Activated CD4-positive, alpha-beta T cell treated with anti-CD3 and anti-CD28 coated beads, Interleukin-2, Interleukin-4, amounts not matched to agents 100 ng/mL and 50 ng/mL, durations not matched to agents 16 hours and 8 hours (primary cell): ENCODE data around the gene CTIF.

Experiments
- DNase-seq: peaks from one replicate; pipeline ENCODE4 v3.0.0-alpha.2; 2020; ENCODE audit warnings: low spot score

CTIF gene

DNA sequence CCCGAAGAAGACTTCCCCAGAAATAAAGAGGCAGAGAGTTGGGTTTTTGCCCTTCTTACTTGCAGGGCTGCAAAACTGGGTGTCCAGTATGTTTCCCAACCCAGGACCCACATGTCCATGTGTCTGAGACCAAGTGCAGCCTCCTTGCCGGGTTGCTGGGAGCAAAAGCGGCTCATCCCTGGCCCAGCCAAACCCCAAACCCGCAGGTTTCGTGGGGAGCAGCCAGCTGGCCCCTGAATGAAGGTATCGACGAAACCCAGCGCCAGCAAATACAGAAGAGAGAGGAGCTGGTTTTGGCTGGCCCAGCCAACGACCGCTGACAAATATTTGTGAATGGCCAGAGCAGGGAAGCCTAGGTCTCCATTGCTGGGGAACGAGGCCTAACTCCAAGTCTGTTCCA is 214.9 kb downstream of the CTIF start:
- no peak for DNase-seq

DNA sequence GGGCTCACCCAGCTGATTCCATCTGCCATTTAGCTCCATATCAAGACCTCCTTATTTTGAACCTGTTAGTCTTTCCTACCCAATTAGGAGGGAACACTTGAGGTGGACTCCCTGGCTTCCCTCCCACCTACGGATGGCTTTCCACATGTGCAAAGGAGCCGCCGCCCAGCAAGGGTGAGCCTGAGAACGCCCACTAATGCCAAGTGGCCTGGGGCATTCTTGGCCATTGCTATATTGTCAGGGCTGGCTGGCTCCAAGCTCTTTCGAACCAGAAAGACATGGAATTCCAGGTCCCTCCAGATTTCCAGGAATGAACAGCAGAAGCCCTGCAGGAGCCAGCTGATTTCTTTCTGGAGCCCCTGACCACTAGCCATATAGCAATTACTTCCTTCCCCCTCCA is 215.7 kb downstream of the CTIF start:
- DNase-seq: no peak

DNA sequence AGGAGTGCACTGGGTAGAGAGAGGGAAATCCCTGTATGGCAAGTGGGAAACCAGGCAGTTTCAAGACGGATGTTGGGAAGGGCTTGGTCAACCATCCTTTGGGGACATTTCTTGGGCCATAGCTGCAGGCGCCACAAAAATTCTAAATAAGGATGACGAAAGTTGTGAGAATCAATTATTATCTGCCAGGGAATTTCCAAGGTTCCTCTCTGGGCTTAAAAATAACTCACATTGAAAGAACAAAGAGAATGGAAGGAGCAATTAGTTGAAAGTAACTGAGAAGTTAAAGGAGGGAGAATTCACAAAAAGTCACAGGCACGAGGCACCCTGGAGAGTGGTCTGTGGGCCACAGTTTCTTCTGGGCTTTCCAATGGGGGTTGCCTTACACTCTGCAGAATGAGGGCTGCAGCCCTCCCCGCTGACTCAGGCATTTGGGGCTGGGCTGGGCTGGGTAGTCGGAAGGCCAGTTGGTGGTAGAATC is 216.2 kb downstream of the CTIF start:
- no peak for DNase-seq

DNA sequence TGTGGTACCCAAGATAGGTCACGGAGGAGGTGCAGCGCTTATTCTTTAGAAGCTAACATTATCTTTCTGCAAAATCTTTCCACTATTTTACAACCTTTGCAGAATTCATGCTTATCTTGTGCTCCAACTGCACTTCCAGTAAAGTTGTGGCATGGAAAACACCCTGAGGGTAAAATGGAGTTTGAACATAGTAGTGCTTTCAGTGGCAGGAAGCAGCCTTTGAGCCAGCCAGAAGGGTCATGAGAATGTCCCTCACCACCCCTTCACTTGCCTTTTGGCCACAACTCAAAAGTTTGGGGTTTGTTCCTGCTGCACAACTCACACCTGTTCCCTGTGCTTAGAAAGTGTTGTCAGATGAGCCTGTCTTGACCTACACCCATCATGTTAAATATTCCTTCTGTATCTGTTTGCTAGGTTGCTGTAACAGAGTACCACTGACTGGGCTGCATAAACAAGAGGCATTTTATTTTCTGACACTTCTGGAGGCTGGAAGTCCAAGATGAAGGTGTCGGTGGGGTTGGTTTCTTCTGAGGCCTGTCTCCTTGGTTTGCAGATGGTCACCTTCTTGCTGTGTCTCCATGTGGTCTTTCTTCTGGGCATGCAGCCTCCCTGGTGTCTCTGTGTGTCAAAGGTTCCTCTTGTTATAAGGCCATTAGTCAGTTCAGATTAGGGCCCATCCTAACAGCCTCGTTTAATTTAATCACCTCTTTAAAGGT is 217.8 kb downstream of the CTIF start:
- no peak for DNase-seq

DNA sequence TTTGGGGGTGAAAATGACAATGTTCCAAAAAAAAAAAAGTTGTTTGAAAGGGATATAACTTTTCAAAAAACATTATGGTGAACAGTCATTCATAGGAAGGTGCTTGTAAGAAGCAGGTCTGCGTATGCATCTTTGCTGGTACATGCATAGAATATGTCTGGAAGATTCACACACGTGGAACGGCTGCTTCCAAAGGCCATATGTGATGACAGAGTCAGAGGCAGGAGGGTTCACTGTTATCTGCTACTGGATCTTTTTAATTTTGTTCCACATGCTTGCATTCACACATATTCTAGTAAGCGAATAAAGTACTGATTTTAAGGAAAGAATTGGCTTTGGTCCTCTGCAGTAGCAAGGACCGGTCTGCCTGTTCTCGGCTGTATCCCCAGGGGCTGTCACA is 218.5 kb downstream of the CTIF start:
- no peak for DNase-seq

DNA sequence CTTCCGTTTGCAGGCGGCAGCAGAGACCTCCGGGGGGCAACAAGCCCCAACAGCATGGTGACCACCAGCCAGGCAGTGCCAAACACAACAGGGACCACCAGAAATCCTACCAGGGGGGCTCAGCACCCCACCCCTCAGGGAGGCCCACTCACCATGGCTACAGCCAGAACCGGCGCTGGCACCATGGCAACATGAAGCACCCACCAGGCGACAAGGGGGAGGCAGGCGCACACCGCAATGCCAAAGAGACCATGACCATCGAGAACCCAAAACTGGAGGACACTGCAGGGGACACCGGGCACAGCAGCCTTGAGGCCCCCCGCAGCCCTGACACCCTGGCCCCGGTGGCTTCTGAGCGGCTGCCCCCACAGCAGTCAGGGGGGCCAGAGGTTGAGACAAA is 219.1 kb downstream of the CTIF start:
- no peak for DNase-seq

DNA sequence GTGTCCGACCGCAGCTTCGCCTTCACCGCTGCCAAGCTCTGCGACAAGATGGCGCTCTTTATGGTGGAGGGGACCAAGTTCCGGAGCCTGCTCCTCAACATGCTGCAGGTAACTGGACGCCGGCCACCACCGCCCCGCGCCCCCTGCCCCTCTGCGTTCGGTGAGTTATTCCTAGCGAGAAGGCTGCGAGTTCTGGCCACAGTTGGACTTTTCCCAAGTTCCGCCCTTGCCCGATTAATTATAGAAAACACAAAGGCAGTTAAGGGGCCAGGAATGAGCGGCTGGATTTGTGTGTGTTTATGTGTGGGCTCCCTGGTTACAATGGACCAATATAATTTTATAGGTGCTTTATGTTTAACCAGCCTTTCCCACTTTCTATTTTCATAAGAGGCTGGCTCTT is 222.8 kb downstream of the CTIF start:
- no peak for DNase-seq

GRCh38 chr18:48762022-48762421 is 223.2 kb downstream of the CTIF start:
- DNase-seq: no peak

DNA sequence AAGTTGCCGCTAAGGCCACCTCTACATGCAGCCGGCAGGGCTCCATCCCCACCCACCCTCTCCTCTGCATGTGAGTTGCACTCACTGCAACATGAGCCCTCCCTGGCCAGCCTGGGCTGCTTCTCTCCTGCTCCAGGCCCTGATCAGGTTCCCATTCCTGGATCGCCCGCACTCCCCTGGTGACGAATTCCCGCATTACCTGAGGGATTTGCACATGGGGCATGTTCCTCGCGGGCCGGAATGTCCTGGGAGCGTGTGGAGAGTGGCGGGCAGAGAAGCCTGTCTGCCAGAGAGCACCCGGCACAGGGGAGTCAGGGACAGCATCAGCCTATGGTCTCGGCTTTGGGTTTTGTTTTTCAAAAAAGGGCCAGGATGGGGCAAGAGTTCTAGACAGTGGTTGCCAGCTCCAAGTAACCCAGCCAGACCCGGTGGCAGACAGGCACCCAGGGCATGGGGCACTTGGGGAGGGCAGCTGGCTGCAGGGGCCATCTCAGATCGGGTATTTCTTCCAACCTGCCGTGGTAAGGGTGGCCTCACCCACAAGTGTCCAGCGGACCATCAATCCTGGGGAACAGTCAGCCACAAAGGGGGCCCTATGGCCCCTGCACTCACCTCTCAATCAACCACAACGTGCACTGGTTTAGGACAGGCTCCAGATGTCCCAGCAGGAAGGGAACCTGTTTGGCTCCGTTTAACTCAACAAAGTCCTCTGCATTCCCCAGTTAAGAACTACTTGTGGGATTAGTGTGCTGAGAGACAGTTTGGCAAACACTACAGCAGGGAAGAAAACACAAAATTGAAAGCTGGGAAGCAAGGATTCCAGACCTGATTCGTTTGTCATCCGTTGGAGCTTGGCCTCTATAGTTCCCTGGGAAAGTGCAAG is 224.2 kb downstream of the CTIF start:
- no peak for DNase-seq

- no peak for DNase-seq
Observed at GRCh38 chr18:48763719-48764100, 224.9 kb downstream of the CTIF start.

DNA sequence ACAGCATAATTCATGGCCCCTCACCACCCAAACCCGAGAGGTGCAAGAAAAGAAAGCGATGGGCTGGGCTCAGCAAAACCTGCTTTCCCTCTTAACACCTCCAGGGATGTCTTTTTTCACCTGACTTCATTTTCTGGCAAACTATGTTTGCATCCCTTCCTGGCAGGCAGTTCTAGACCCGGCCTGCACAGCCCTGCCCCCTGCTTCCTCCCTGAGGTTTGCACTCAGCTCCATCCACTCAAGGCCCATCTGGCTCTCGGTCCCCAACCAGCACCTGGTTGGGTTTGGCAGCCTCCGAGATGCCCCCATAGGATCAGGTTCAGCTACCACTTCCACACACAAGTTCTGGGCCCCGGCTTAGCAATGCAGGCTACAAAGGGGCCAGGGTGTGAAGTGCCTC is 226.2 kb downstream of the CTIF start:
- DNase-seq: no peak

DNA sequence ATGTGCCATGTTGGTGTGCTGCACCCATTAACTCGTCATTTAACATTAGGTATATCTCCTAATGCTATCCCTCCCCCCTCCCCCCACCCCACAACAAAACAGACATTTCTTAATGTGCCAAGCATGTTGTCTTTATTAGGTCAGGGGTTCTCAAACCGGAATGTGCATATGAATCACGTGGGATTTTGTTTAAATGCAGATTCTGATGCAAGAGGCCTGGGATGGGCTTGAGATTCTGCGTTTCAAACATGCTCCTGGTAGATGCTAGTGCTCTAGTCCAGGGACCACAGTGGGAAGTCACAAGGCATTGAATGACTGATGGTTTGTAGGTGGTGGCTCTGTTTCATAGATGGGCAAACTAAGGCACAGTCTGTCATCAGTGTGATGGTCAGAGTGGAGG is 227.2 kb downstream of the CTIF start:
- DNase-seq: no peak

- DNase-seq: no peak
Observed at GRCh38 chr18:48766487-48766886, 227.7 kb downstream of the CTIF start.

DNA sequence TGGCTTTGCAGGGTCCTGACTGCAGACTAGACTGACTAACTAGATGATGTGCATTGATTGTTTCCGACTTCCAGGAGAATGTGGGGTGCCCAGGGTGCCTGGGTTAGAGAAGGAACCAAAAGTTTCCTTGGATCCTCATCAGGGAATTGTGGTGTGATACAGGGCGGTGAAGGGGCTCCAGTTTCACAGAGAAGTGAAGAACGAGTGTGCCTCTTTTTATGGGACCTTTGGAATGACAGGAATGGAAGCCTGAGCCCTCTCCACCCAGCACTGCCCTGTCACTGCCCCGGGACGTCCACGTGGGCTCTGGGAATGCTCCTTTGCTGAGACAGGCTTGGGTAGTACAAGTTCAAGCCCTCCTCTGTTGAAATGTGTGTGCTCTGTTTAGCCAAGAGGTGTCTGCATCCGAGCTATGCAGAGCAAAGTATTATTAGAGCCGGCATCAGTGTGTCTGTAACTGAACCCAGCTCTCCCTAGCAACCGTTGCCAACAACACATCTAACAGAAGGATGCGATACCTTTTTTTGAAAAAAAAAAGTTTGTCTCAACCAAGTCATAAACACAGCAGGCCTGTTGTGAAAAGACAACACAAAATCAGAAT is 228.4 kb downstream of the CTIF start:
- DNase-seq: no peak

DNA sequence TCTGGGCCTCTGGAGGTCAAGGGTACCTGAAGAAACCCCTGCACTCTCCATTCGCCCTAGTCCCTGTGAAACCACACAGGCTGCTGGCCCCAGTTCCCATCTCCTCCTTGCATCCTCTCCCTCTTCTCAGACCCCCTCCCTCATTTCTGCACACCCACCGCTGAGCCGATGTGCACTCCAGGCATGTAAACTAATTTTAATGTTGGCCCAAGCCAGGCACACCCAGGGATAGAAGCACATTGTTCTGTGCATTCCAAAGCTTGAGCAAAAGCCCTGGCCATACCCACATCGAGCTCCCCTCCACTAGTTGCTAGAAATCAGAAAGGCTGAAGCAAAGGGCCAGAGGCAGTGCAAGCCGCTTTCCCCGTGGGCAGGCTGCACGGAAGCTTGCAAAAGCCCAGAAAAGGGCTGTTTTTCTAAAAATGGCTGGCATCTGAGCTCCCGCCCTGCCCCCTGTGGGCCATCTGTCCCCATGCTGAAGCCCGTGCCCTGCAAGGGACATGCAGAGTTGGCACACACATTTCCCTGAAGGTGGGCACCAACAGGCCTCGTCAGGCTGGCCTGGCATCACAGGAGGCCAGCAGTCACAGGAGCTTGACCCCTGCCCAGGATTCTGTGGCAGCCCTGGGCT is 230.3 kb downstream of the CTIF start:
- DNase-seq: no peak

GRCh38 chr18:48770243-48770642 is 231.4 kb downstream of the CTIF start:
- no peak for DNase-seq

DNA sequence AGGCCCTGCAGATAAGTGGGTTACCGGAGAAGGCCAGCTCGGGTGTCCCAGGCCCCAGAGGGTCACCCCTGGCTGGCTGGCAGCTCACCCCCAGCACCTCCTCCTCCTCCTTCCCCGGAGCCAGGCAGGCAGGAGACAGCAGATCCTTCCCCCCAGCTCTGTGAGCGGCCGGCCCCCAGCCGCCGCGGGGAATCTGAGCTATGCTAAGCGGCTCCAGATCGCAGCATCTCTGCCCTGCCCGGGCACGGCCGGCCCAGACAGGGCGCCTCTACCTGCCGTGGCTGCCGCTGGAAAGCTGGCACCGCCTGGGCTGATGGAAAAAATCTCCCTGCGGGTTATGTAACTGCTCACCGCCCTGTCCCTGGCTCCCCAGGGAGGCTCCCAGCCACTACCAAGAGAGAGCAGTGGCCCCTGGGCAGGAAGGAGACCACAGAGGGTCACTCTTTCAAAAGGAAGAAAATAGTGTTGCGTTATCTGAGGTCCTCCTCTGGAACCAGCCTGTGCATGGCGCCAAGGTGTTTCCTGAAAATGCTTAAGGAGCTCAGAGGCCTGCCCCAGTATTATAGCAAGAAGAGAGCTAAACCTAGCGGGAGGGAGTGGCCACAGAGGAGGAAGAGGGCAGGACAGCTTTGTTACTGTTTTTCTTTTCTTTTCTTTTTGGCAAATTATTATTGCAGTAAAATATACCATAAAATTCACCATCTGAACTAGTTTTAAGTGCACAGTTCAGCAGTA is 233.0 kb downstream of the CTIF start:
- no peak for DNase-seq

- no peak for DNase-seq
Observed at GRCh38 chr18:48772457-48772856, 233.6 kb downstream of the CTIF start.

GRCh38 chr18:48773821-48774220 is 235.0 kb downstream of the CTIF start:
- DNase-seq: no peak

DNA sequence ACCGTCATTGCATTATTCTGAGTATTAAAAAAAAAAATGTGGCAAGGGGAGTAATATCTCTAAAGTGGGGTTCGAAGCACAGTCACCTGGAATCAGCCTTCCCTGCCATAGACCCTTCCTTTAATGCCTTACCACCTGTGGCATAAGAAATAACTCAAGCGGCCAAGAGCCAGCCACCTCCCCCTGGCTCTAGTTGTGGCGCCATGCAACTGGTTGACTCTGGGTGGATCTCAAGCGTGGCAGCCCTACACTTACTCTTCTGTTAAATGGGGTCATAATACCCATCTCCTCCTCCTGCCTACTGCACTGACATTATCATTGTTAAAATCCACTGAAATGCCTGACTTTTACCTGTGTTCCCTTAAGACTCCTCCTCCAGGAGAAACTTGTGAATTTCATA is 236.1 kb downstream of the CTIF start:
- no peak for DNase-seq

DNA sequence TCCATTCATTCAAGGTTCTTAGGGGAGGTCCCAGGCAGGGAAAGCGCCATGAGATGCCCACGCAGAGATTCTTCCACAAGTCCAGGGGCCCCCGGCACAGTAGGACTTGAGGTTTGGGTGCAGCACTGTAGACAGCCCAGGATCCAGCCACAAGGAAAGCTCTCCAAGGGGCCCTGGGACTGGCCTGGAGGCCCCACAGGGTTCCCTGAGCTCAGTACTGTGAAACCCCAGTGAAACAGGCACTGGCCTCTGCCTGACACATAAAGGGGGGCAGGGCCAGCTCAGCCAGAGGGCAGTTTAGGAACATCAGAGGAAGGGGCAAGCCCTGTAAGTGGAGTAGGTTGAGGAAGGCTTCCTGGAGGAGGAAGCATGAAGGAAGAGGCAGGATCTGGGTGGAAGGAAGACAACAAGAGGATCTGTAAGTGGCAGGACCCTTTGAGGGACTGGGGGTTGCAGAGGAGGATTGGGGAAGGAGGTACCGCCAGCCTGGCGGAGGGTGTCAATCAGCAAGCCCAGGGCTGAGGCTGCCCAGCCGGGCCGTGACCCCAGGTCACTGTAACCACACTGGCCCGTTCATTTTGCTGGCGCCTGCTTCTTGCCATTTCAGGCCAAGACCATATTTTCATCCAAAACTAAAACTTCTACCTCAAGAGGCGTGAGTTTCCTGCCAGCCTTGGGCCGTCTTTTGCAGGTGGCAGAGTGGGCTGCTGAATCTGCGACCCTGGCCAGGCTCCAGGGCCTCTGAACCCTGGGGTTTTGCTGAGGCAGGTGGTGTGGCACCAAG is 236.7 kb downstream of the CTIF start:
- no peak for DNase-seq
